BLaER1 treated with 17β-estradiol and CSF1 and Interleukin-3, amounts not matched to agents 10 nM and 100 nM (cell line): ENCODE measurements around the gene LKAAEAR1.
"Not testable (repeated sequence)": the region's sequence is repeated elsewhere in the genome, so short reads cannot be mapped to it uniquely, and the experiment has no call there.

Experiments used
- H3K27ac ChIP-seq, 11 experiments: shearing (Covaris generic); formaldehyde crosslinking; 2 replicates each; pipeline ENCODE4 v1.8.1; 2022
- H3K27me3 ChIP-seq, 11 experiments: shearing (Covaris generic); formaldehyde crosslinking; 2 replicates each; pipeline ENCODE4 v1.8.1; 2022
- H3K36me3 ChIP-seq, 11 experiments: shearing (Covaris generic); formaldehyde crosslinking; 2 replicates each; pipeline ENCODE4 v1.8.1; 2022
- H3K4me1 ChIP-seq, 10 experiments: shearing (Covaris generic); formaldehyde crosslinking; 2 replicates each; pipeline ENCODE4 v1.8.1; 2022
- H3K4me2 ChIP-seq, 11 experiments: shearing (Covaris generic); formaldehyde crosslinking; 2 replicates each; pipeline ENCODE4 v1.8.1; 2022
- H3K4me3 ChIP-seq, 10 experiments: shearing (Covaris generic); formaldehyde crosslinking; 2 replicates each; pipeline ENCODE4 v1.8.1; 2022
- H3K9ac ChIP-seq, 11 experiments: shearing (Covaris generic); formaldehyde crosslinking; 2 replicates each; pipeline ENCODE4 v1.8.1; 2022
- H3K9me3 ChIP-seq, 11 experiments: shearing (Covaris generic); formaldehyde crosslinking; replicated peaks in 1 of 11; 2 replicates each; pipeline ENCODE4 v1.8.1; 2022
- H4K20me1 ChIP-seq, 11 experiments: shearing (Covaris generic); formaldehyde crosslinking; 2 replicates each; pipeline ENCODE4 v1.8.1; 2022
- Cebpa-rat ChIP-seq, 11 experiments: shearing (Covaris generic); IDR thresholded peaks; 2 replicates each; pipeline ENCODE4 v1.8.1; 2022

Gene LKAAEAR1

GRCh38 chr20:64119681-64120341, 35.6 kb upstream of the LKAAEAR1 start:
- TF ChIP-seq Cebpa-rat (IDR thresholded peaks at IDR 0.05): no peak
- Histone ChIP-seq H3K27me3 (peaks cover 0 to 7% (median 0%) of the 10 kb centered on the region in 11 experiments; a peak in 2 of 22 replicates), H3K9me3 (no peaks in the 10 kb centered on the region), H4K20me1 (peaks cover 0 to 7% (median 0%) of the 10 kb centered on the region in 11 experiments; a peak in 2 of 22 replicates), H3K4me1 (peaks cover 0 to 25% (median 22%) of the 10 kb centered on the region in 10 experiments; a peak in 17 of 20 replicates), H3K36me3 (no peaks in the 10 kb centered on the region), H3K9ac (peak overlapping the region in 8 of 11 experiments; percentile 17 to 55 (median 37); a peak in 6 of 22 replicates), H3K4me2 (peak overlapping the region; percentile 70 to 86 (median 78)), H3K27ac (peak overlapping the region in 5 of 11 experiments; percentile 4 to 36 (median 26); a peak in 4 of 22 replicates), H3K4me3 (peak overlapping the region in 8 of 10 experiments; percentile 10 to 56 (median 36); a peak in 7 of 20 replicates)

- Histone ChIP-seq H3K4me1 (peaks cover 0 to 25% (median 22%) of the 10 kb centered on the region in 10 experiments; a peak in 17 of 20 replicates), H3K27ac (0 out of 22 replicates have a peak overlapping the region, but pooled peaks of 1 of the 11 experiments have one; percentile 26), H3K27me3 (peaks cover 0 to 7% (median 0%) of the 10 kb centered on the region in 11 experiments; a peak in 3 of 22 replicates), H3K4me2 (peak overlapping the region in 5 of 11 experiments; percentile 73 to 86 (median 77); a peak in 6 of 22 replicates), H3K9me3 (no peaks in the 10 kb centered on the region), H4K20me1 (peaks cover 0 to 7% (median 0%) of the 10 kb centered on the region in 11 experiments; a peak in 2 of 22 replicates), H3K36me3 (no peaks in the 10 kb centered on the region), H3K4me3 (no peak overlapping the region), H3K9ac (0 out of 22 replicates have a peak overlapping the region, but pooled peaks of 2 of the 11 experiments have one; percentile 19 to 36)
- no peak for TF ChIP-seq Cebpa-rat (IDR thresholded peaks at IDR 0.05)
These were observed 35.1 kb upstream of the LKAAEAR1 start for GRCh38 chr20:64119301-64119680.

- not testable (repeated sequence) for H3K27me3 ChIP-seq
These were observed 33.2 kb upstream of the LKAAEAR1 start for GRCh38 chr20:64117432-64117777.

GRCh38 chr20:64116541-64117431, 32.6 kb upstream of the LKAAEAR1 start:
- Histone ChIP-seq H3K4me1 (peaks cover 15 to 50% (median 44%) of the 10 kb centered on the region in 10 experiments), H4K20me1 (peaks cover 0 to 25% (median 0%) of the 10 kb centered on the region in 11 experiments; a peak in 5 of 22 replicates), H3K4me3 (no peak overlapping the region), H3K9me3 (no peaks in the 10 kb centered on the region), H3K27ac (no peak overlapping the region), H3K36me3 (no peaks in the 10 kb centered on the region), H3K9ac (no peak overlapping the region), H3K27me3 (peaks cover 0 to 7% (median 0%) of the 10 kb centered on the region in 11 experiments; a peak in 3 of 22 replicates), H3K4me2 (no peak overlapping the region)
- TF ChIP-seq Cebpa-rat (IDR thresholded peaks at IDR 0.05): no peak

More at GRCh38 chr20:64117432-64117777, 33.2 kb upstream of the LKAAEAR1 start:
- not testable (repeated sequence) for H3K36me3 ChIP-seq, H3K4me2 ChIP-seq, H3K9ac ChIP-seq, H3K9me3 ChIP-seq, H3K27ac ChIP-seq, H3K4me3 ChIP-seq
- Histone ChIP-seq H4K20me1 (peaks cover 0 to 19% (median 0%) of the 10 kb centered on the region in 11 experiments; a peak in 4 of 22 replicates), H3K4me1 (peaks cover 9 to 44% (median 38%) of the 10 kb centered on the region in 10 experiments)

- Histone ChIP-seq H3K27me3 (peaks cover 0 to 7% (median 0%) of the 10 kb centered on the region in 11 experiments; a peak in 3 of 22 replicates), H3K4me1 (peaks cover 19 to 51% (median 43%) of the 10 kb centered on the region in 10 experiments), H4K20me1 (peaks cover 0 to 29% (median 0%) of the 10 kb centered on the region in 11 experiments; a peak in 5 of 22 replicates), H3K27ac (no peak overlapping the region), H3K9me3 (no peaks in the 10 kb centered on the region), H3K9ac (no peak overlapping the region), H3K4me3 (no peak overlapping the region), H3K4me2 (no peak overlapping the region), H3K36me3 (no peaks in the 10 kb centered on the region)
- TF ChIP-seq Cebpa-rat (IDR thresholded peaks at IDR 0.05): no peak
These were observed 31.8 kb upstream of the LKAAEAR1 start for GRCh38 chr20:64116016-64116415.

- Histone ChIP-seq H3K4me2 (no peak overlapping the region), H4K20me1 (peaks cover 0 to 29% (median 0%) of the 10 kb centered on the region in 11 experiments; a peak in 5 of 22 replicates), H3K4me3 (no peak overlapping the region), H3K4me1 (peaks cover 19 to 52% (median 43%) of the 10 kb centered on the region in 10 experiments), H3K9ac (no peak overlapping the region), H3K27me3 (peaks cover 0 to 7% (median 0%) of the 10 kb centered on the region in 11 experiments; a peak in 3 of 22 replicates), H3K27ac (no peak overlapping the region), H3K9me3 (no peaks in the 10 kb centered on the region), H3K36me3 (no peaks in the 10 kb centered on the region)
- no peak for TF ChIP-seq Cebpa-rat (IDR thresholded peaks at IDR 0.05)
These were observed 31.1 kb upstream of the LKAAEAR1 start for GRCh38 chr20:64115171-64115911.

- H3K4me2 ChIP-seq: peak overlapping the region in 2 of 11 experiments; percentile 89 to 92; a peak in 3 of 22 replicates
- H3K27me3 ChIP-seq: peaks cover 0 to 7% (median 0%) of the 10 kb centered on the region in 11 experiments; a peak in 3 of 22 replicates
- H3K27ac ChIP-seq: no peak overlapping the region
- H3K9ac ChIP-seq: no peak overlapping the region
- H4K20me1 ChIP-seq: peaks cover 0 to 29% (median 0%) of the 10 kb centered on the region in 11 experiments; a peak in 6 of 22 replicates
- H3K4me1 ChIP-seq: peaks cover 15 to 52% (median 43%) of the 10 kb centered on the region in 10 experiments
- no peak for TF ChIP-seq Cebpa-rat (IDR thresholded peaks at IDR 0.05)
- no peak overlapping the region for H3K4me3 ChIP-seq
- H3K36me3 ChIP-seq: no peaks in the 10 kb centered on the region
- H3K9me3 ChIP-seq: no peaks in the 10 kb centered on the region
These were observed 30.3 kb upstream of the LKAAEAR1 start for GRCh38 chr20:64114356-64114971.
